ENCODE results near the gene FOXRED1.
"Not testable (repeated sequence)": the region's sequence is repeated elsewhere in the genome, so short reads cannot be mapped to it uniquely, and the experiment has no call there.

The FOXRED1 gene

GRCh38 chr11:126277780-126278179, 8.8 kb downstream of the FOXRED1 start:
- no peak for DNase-seq (ENCODE audit: low read depth)

GRCh38 chr11:126279191-126279590, 10.2 kb downstream of the FOXRED1 start:
- DNase-seq (ENCODE audit: low read depth), result no peak

GRCh38 chr11:126280595-126280994, 11.6 kb downstream of the FOXRED1 start:
- no peak for DNase-seq (ENCODE audit: low read depth)

- no peak for DNase-seq (ENCODE audit: low read depth)
Measured at GRCh38 chr11:126281245-126281644, 12.3 kb downstream of the FOXRED1 start.

GRCh38 chr11:126281666-126282175, 12.8 kb downstream of the FOXRED1 start:
- DNase-seq (ENCODE audit: low read depth), result no peak

GRCh38 chr11:126282361-126282735, 13.4 kb downstream of the FOXRED1 start:
- no peak for DNase-seq (ENCODE audit: low read depth)

GRCh38 chr11:126282736-126283591, 14.0 kb downstream of the FOXRED1 start, which contains the start of gene TIRAP:
TIRAP (plus strand) TSS chr11:126283093; CDS start chr11:126290895, 7,802 bp downstream.
- DNase-seq (ENCODE audit: low read depth), result no peak

GRCh38 chr11:126284829-126285228, 15.9 kb downstream of the FOXRED1 start:
- peak; percentile 90 for DNase-seq (ENCODE audit: low read depth)

- DNase-seq (ENCODE audit: low read depth), result no peak
Measured at GRCh38 chr11:126288237-126288636, 19.3 kb downstream of the FOXRED1 start.

- no peak for DNase-seq (ENCODE audit: low read depth)
Measured at GRCh38 chr11:126290887-126291286, 21.9 kb downstream of the FOXRED1 start.

GRCh38 chr11:126293726-126294125, 24.8 kb downstream of the FOXRED1 start:
- no peak for DNase-seq (ENCODE audit: low read depth)

GRCh38 chr11:126297004-126297403, 28.1 kb downstream of the FOXRED1 start:
- no peak for DNase-seq (ENCODE audit: low read depth)

GRCh38 chr11:126303623-126304456, 34.9 kb downstream of the FOXRED1 start, which contains the start of gene DCPS:
DCPS (plus strand) TSS chr11:126304060; CDS start chr11:126304081, 21 bp downstream.
- DNase-seq (ENCODE audit: low read depth), result peak; percentile 85

GRCh38 chr11:126304457-126305075, 35.6 kb downstream of the FOXRED1 start:
- no peak for DNase-seq (ENCODE audit: low read depth)

- no peak for DNase-seq (ENCODE audit: low read depth)
Measured at GRCh38 chr11:126305699-126306098, 36.7 kb downstream of the FOXRED1 start.

- DNase-seq (ENCODE audit: low read depth), result no peak
Measured at GRCh38 chr11:126307706-126308105, 38.8 kb downstream of the FOXRED1 start.

GRCh38 chr11:126308271-126308671, 39.3 kb downstream of the FOXRED1 start:
- DNase-seq (ENCODE audit: low read depth), result no peak

- DNase-seq (ENCODE audit: low read depth), result not testable (repeated sequence)
Measured at GRCh38 chr11:126308771-126309170, 39.8 kb downstream of the FOXRED1 start.

- peak; percentile 58 for DNase-seq (ENCODE audit: low read depth)
Measured at GRCh38 chr11:126310200-126310991, 41.4 kb downstream of the FOXRED1 start.

GRCh38 chr11:126310992-126311310, 42.0 kb downstream of the FOXRED1 start:
- DNase-seq (ENCODE audit: low read depth), result no peak

All from GM04504 (cell line).